NCI-H2196 (cell line): ENCODE data around the gene DISC1.
A peak's percentile ranks its signal among the peaks of the same experiment; 100 is the strongest.

Experiments used
- DNase-seq: peaks from one replicate; lab custom pipeline; 2025; ENCODE audit not compliant: unreplicated experiment; lab: John Stamatoyannopoulos, UW

DISC1 gene

DNA sequence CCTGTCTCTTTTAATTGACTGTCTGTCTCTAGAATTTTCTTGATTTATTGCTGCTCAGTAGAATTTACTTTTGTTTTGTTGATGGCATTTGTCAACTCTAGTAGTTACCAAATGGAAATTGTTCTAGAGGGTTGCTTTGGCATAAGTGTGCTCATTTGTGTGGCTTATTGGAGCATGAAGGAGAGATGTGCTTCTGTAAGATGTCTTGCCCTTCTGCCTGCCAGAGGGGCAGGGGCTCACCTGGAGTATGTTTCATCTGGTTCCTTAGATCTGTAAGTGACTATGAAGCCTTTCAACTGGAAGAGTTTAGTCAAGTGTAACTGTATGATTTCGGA lies 345.5 kb downstream of the DISC1 start:
- no peak for DNase-seq

DNA sequence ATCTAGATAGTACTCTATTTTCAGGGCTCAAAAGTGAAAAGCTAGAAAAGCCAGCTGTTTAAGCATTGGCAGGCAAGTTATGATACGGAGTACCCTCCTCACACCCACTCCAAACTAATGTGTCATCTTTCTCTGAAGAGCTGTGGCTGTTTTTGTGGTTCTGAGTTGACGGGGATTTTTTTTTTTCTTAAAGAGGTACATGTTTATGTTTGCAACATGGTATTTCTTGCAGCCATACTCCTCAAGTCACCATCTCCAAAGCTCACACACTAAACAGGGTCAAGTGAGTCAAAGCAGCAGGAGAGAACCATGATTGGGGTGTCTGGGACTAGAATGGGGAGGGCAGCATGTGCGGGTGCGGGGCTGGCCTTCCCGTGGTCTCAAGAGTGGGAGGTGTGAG lies 347.2 kb downstream of the DISC1 start:
- DNase-seq, result no peak

DNA sequence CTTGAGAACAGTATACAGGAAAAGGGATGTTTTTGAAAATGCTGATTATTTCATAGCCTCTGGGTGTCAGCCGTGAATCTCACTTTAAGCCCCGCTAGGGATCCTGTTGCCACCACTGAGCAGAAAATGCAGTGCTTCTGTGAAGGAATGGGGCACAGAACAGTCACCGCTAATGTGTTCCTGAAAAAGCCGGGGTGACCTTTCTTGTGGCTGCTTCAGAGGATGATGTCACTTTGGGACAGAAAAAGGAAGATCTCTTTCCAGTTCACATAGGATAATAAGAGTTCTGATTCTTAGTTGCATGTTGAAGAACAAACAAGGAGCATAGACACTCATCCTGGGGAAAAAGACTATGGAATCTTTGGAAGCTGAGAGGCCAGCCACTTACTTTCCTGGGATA lies 349.6 kb downstream of the DISC1 start:
- no peak for DNase-seq

DNA sequence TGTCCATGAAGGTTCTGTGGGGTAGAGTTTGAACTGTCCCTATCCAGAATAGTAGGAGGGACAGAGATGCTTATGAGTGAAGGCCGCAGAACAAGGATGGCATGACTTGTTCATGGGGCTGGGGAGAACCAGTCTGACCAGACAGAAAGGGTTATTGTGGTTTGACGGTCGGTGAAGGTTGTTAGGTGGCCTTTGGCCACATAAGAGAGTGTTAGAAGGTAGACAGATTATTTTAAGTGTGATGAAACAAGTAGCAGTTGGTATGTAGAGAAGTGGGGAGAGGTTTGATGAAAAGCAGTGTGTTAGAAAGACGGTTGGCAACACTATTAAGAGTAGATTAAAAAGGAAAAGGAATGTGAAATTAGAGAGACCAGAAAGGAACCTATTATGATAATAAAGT lies 355.1 kb downstream of the DISC1 start:
- DNase-seq, result no peak

DNA sequence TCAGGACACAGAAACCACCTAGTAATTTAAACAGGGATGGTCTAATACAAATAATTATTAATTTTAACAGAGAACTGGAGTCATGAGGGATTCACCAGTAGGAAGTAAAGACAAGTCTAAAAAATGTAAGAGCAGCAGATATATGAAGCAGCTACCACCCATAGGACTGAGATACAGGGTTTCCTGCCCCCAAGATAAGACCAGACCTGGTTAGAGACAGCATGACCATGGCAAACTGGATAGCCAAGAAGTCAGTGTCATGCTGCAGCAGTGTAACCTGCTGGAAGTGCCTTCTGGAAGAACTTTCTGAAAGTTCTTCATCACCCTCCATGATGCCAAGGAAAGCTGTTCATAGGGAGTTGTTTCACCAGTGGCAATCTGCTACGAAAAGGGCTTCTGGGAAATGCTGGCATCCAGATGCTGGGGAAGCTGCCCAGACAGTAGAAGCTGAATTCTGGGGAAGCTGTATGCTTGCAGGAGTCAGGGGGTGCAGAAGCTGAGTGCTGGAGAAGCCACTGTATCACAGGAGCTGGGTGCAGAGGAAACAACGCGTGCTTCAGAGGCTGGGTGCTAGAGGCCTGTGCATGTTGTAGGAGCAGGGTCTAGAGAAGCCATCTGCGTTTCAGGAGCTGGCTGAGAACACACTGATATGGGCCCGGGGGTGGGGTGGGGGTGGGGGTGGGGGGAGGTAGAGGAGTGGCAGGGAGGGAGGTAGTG lies 356.4 kb downstream of the DISC1 start:
- no peak for DNase-seq

DNA sequence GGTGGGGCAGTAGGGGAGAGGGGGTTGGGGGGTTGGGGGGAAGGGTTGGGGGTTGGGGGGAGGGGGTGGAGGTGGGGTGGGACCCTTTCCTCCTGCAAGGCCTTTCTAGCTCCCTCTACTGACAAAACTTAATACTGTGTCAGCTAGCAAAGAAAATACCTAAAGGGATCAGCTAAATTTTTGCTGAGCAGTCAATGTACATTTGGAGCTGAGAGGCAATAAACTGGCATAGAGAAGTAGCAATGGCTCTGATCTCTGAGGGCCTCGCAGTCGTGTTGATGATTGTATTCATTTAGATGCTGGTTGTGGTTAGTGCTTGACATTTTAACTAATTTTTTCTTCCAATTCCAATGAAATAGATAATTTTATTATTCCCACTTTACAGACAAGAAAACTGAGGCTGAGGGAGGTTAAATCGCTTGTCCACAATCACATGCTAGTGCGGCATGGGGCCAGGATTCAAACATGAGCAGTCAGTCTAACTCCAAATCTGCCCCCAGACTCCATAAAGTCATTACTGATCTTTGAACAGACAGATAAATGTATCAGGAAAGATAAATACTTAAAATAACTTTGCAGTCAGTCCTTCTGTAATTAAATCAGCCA lies 357.1 kb downstream of the DISC1 start:
- DNase-seq, result no peak

DNA sequence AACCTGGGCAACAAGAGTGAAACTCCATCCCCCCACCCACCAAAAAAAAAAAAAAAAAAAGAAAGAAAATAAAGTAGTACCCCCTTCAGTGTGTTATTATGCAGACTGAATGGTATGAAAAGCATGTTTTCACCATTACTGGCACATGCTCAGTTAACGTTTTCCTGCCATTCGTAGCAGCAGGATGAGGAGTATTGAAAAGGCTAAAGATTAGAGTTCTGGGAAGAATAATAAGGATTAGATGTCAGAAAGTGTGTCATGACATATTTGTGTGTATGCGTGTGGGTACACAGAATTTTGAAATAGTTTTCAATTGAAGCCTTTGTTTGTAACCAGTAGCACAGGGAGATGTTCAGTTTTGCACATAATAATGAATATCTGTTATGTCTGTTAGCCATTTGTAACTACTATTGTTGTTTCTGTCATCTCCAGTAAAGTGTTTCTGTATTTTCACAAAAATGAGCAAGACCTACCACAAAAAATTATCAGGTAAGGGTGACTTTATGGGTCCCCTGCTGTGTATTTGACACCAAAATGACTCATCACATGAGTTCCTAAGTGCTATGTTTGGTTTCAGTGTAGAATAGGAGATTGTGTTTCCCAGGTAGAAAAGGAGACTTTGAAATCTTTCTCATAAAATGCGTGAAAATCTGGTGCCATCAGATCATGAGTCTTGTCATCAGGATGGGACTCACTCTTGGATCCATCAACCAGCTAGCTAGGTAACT lies 358.9 kb downstream of the DISC1 start:
- DNase-seq, result no peak

DNA sequence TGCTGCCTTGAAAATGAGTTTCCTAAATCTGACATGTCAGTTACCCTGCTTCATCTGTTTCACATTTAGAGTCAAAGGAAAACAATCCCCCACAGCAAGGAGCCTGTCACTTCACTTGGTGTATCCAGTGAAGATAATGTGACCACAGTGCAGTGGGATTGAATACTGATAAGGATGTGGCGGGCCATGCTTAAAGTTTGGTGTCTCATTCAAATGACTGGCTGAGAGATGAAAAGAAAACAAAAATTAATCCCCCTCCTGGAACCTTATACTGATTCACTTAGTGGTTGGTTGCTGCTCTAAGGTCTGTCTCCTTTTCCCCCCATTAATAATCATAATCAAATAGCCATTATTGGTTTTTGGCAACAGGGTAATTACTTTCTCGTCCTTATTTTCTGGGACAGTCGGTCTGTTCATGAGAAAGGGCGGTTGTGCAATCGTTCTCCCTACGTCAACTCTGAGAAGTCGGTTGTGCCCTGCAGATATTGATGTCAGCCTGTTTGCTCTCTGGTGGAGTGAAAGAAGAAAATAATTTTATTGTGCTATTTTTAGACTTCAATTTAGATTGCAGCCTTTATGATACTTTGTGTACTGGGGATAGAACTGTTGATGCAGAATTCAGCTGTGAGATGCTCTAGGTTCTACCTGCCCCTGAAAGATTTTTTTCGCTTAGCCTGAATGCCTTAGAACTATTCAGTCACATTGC lies 360.2 kb downstream of the DISC1 start:
- no peak for DNase-seq

DNA sequence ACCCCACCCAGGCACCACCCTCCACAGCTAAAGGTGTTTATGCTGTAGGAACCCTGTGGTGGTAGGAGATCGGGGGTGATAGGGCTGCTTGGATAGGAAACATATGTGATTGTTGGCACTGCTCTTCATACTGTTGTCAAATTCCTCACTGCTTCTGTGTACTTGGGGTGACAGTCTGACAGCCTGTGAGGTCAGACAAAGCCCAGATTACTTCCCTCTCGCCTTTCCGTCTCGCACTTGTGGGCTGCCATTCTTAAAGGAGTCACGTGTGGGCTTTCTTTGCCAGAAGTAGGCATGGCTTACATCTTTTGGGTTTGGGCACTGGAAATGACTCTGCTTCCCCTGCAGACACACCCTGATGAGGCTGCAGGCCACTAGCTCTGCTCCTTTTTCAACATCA lies 363.8 kb downstream of the DISC1 start:
- DNase-seq, result no peak

DNA sequence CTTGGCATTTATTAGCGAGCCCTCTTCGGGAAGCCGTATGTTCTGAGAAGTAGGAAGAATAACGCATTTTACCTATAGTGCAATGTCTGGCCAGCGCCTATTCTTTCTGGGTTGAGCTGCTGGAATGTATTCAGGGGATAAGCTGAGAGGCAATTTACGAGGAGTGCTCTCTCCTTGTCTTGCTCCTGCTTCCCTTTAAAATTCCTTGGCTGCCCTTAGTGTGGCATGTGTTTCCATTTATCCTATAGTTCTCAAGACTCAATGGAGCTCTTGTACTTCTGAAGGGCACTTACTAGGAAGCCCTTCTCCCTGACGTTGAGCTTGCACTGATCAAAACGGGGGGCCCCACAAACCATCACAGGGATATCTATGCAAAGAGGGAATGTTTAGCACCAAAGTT lies 364.6 kb downstream of the DISC1 start:
- DNase-seq, result no peak

DNA sequence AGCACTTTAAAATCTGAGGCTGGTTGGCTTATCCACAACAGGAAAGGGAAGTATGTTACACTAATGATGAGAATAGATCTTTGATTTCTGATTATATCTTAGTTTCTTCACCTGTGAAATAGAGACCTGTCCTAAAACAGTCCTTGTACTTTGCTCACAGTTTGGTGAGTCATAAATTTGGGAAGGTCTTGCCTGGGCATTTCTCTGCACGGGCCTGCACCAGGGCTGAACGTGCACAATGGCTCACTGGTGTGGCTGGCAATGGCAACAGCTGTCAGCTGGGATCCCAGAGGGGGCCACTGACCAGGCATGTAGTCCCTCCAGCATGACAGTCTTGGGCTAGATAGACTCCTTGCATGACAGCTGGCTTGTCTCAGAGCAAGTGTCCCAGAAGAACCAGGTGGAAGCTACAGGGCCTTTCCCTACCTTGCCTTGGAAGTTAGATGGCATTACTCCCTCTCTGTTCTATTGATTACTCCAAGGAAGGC lies 367.4 kb downstream of the DISC1 start:
- DNase-seq, result no peak

DNA sequence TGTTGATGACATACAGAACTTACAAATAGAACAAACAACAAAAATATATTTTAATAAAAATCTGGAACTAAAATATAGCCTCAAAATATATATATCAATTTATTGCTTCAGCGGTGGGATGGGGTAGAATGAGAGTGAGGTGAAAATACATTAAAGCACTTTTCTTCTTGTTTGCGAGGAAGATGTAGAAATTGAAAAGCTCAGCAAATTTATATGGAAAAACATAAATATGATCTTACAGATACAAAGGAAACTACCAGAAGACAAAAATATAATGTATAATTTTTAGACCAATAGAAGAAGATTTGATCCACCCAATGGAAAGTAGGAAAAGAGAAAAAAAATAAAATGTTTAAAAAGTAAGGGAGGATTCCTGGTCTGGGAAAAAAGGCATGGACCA lies 372.2 kb downstream of the DISC1 start:
- DNase-seq, result no peak

DNA sequence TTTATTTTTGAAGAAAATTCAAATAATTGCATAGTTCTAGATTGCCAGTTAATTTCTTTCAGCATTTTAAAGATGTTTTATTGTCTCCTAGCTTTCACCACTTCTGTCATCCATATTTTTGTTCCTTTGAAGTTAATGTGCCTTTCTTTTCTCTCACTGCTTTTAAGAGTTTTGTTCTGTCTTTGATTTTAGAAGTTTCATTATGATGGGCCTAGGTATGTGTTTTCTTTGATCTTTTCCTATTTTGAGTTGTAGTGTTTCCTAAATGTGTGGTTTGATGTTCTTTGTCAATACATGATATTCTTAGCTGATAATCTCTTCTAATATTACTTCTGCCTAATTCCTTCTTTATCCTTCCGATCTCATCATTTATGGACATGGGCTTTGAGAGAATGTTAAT lies 378.7 kb downstream of the DISC1 start:
- DNase-seq, result no peak

DNA sequence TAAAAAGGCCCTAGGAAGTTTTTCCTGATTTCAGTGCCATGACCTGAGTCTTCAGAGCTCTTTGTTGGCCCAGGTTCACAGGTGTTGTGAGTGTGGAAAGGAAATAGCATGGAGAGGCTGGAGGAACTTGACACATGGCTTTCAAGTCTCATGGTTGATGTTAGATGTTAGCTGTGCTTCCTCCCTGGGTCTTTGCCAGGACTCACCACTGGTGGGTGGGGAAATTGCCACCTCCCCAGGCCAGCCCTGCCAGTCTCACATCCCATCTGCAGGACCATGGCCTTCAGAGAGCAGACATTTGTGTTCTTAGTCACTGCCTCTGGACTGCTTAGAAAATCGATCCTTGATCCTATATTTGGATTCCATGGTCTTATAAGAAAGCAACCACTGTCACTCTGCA lies 383.2 kb downstream of the DISC1 start:
- no peak for DNase-seq

DNA sequence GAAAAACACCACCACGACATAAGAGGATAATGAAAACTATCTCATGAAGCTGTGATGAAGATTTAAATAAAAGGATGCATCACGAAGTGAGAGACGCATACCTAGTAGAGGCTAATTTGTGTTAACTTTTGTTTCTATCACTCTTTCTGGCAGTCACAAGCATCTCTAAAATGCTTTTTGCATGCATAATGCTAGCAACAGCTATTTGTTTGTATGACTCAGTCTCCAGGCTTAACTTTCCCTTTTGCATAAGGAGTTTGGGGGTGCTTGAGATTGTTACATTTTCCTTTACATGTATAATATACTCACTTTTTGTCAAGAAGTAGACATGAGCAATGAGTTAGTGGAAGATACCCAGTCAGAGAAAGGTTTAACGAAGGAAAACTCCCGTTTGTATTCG lies 385.4 kb downstream of the DISC1 start:
- DNase-seq, result no peak

DNA sequence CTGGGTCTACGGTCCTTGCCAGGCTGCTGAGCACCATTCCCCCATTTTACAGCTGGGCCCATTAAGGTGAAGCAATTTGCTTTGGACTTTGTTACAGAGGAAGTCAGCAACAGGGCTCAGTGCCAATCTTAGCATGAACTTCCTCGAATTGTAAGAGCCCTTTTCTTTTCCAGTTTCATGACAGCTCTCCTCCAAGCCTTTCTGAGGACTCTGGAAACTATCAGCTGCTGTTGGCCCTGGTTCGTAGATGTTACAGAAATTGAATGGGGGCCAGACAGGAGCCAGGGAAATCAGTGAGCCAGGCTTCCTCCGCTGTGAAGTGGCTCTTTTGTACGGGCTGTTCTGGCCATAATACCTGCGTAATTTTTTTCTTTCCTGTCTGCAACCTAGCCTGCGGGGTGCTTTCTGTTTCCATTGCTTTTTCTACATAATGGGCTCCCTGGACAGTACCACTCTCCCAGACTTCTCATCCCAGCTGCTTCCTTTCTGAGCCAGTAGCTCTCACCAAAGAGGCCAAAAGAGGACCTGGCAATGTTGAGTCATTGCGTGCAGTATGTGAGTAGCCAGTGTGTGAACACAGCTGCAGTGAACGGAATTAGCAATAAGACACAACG lies 386.3 kb downstream of the DISC1 start:
- DNase-seq, result peak; percentile 67

DNA sequence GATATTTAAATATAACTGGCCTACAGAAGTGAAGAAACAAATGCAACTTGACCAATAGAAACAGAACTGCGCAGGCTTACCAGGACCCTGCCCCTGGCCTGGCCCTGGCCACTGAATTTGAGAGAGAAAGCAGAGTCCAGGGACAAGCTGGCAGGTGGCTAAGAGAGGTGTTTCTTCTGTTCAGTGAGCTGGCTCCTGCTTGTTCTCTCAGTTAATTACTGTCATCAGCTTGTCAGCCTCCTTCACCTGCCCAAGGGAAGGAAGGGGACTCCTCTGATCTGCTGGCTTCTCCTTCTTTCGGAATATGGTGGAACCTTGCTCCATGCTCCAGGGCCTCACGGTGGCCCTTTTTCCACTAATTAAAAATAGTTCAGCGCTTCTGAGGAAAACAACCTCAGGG lies 388.4 kb downstream of the DISC1 start:
- no peak for DNase-seq

DNA sequence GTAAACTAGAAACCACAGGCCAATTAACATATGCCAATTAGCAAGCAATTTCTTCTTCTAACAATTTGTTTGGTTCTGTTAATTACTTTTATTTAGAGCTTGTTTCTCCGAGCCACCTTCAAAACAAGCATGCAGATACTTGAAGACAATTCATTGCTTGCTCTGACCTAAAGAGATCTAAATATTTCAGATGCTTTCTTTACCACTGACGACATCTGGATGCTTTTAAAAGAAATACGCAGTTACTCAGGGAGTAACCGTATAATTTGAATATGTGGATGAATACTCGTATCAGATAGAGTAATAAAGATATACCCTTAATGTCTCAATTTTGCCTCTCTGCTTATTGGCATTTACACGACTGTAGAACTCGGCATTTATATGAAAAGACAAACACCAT lies 390.0 kb downstream of the DISC1 start:
- DNase-seq, result no peak

DNA sequence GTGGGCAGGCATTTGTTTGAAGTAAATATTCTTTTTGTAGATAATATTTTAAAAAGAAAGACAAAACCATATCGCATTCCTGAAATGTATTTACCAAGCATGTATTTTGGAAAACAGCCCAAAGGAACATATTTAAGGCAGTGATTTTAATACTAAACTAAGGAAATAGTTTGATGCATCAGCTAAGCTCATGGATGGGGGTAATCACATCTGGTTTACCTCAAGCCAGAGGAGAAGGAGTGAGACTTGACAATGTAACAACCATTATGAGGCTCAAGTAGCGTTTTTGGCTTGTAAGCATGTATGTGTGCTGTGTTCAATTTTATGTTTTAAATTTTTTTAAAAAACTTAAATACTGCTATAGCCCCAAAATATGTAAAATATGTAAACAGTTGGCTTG lies 390.5 kb downstream of the DISC1 start:
- no peak for DNase-seq

DNA sequence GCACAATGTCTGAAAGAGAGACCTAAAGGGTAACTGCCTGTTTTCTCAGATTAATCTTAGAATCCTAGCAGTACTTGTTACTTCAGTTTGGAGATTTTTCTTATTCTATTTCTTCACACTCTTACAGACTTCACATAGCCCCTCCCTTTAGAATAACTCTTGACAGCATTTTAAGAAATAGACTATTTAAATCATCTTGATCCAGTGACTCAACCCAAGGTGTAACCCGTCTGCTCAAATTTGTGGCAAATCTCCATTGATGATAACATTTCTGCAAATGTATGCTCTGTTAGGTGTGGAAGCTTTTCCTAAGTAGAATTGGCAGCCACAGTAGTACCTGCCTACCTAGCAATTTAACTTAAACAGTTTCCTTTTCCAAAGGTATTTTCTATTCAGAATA lies 391.2 kb downstream of the DISC1 start:
- no peak for DNase-seq

DNA sequence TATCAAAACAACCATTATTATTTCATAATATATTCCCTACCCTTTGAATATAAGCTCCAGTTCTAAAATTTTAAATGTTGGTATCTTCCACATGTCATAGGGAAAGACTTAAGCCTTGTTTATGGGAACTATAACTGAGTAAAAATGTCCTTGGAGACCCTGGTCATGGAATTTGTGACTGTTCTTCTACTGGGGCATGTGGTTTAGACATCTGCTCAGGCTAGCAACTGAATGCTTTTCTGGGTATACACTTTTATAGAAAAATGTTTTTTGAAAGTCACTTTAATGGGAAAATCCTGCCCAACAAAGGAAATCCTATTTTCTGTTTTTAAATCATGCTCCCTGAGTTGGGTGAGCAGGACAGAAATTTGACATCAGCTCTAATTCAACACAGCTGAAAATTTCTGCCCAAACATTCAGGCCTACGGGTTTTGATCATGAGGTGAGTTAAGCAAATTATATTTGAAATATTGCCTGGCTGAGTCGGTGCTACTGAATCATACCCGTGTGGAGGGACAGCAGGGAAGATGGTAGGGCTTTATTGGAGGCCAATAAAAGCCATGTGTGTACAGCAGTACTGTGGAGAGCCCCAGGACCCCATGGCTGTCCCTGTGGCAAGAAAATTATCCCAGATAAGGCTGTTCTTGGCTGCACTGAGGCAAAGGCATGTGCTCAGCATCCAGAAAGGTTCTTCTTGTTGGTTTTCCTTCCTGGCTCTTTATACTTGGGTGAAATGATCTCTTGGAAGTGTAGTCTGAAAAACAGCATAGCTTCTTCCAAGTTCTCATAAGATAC lies 391.8 kb downstream of the DISC1 start:
- no peak for DNase-seq
